GM18909 (cell line): ENCODE results near the gene ACO2.

ENCODE experiments used
- ATAC-seq: cut with Tn5 transposase; IDR thresholded peaks from one replicate; pipeline ENCODE4 v1.9.1; 2021; ENCODE audit warnings: mild to moderate bottlenecking; ENCODE audit not compliant: unreplicated experiment, poor library complexity

Gene ACO2

GRCh38 chr22:41487037-41487935 is 18.4 kb downstream of the ACO2 start:
- no peak for ATAC-seq

GRCh38 chr22:41488076-41488475 is 19.2 kb downstream of the ACO2 start:
- no peak for ATAC-seq

- ATAC-seq, result no peak
Observed at GRCh38 chr22:41488596-41489385, 19.9 kb downstream of the ACO2 start.

- no peak for ATAC-seq
Observed at GRCh38 chr22:41491374-41492100, 22.6 kb downstream of the ACO2 start.

- no peak for ATAC-seq
Observed at GRCh38 chr22:41498303-41498835, 29.5 kb downstream of the ACO2 start.

- ATAC-seq, result no peak
Observed at GRCh38 chr22:41499624-41500280, 30.8 kb downstream of the ACO2 start.

GRCh38 chr22:41500303-41500702 is 31.4 kb downstream of the ACO2 start:
- no peak for ATAC-seq

GRCh38 chr22:41501209-41501608 is 32.3 kb downstream of the ACO2 start:
- ATAC-seq, result no peak

GRCh38 chr22:41504397-41504796 is 35.5 kb downstream of the ACO2 start:
- ATAC-seq, result no peak

GRCh38 chr22:41504816-41505215 is 35.9 kb downstream of the ACO2 start:
- ATAC-seq, result no peak

- ATAC-seq, result no peak
Observed at GRCh38 chr22:41505511-41506220, 36.7 kb downstream of the ACO2 start.

- ATAC-seq, result no peak
Observed at GRCh38 chr22:41507330-41508063, 38.6 kb downstream of the ACO2 start.

GRCh38 chr22:41508770-41509170 is 39.9 kb downstream of the ACO2 start:
- no peak for ATAC-seq

- no peak for ATAC-seq
Observed at GRCh38 chr22:41511521-41511968, 42.6 kb downstream of the ACO2 start.

GRCh38 chr22:41512421-41513194 is 43.7 kb downstream of the ACO2 start:
- ATAC-seq, result no peak

GRCh38 chr22:41513391-41513790 is 44.5 kb downstream of the ACO2 start:
- ATAC-seq, result no peak

- no peak for ATAC-seq
Observed at GRCh38 chr22:41516462-41516861, 47.5 kb downstream of the ACO2 start.
